HG03460 (cell line): ENCODE results near the gene PDIA5.

Experiments
- ATAC-seq: cut with Tn5 transposase; IDR thresholded peaks from one replicate; pipeline ENCODE4 v1.9.1; 2021; ENCODE audit not compliant: unreplicated experiment

The PDIA5 gene

GRCh38 chr3:123159926-123160635 lies 93.3 kb downstream of the PDIA5 start:
- no peak for ATAC-seq

GRCh38 chr3:123161167-123161566 lies 94.3 kb downstream of the PDIA5 start:
- ATAC-seq, result no peak

- ATAC-seq, result no peak
Measured at GRCh38 chr3:123163141-123163540, 96.3 kb downstream of the PDIA5 start.

- ATAC-seq, result no peak
Measured at GRCh38 chr3:123165163-123165562, 98.3 kb downstream of the PDIA5 start.

GRCh38 chr3:123167686-123168085 lies 100.9 kb downstream of the PDIA5 start:
- no peak for ATAC-seq

GRCh38 chr3:123168122-123168521 lies 101.3 kb downstream of the PDIA5 start:
- no peak for ATAC-seq

- no peak for ATAC-seq
Measured at GRCh38 chr3:123168605-123169004, 101.8 kb downstream of the PDIA5 start.

GRCh38 chr3:123169492-123169929 lies 102.7 kb downstream of the PDIA5 start:
- no peak for ATAC-seq

GRCh38 chr3:123169930-123170329 lies 103.1 kb downstream of the PDIA5 start:
- ATAC-seq, result no peak

- ATAC-seq, result no peak
Measured at GRCh38 chr3:123180791-123181190, 114.0 kb downstream of the PDIA5 start.

- ATAC-seq, result no peak
Measured at GRCh38 chr3:123186695-123187094, 119.9 kb downstream of the PDIA5 start.

GRCh38 chr3:123188058-123188457 lies 121.2 kb downstream of the PDIA5 start:
- no peak for ATAC-seq

- no peak for ATAC-seq
Measured at GRCh38 chr3:123193448-123194101, 126.8 kb downstream of the PDIA5 start.

GRCh38 chr3:123194552-123194951 lies 127.7 kb downstream of the PDIA5 start:
- ATAC-seq, result no peak

- ATAC-seq, result no peak
Measured at GRCh38 chr3:123198372-123198771, 131.5 kb downstream of the PDIA5 start.

- ATAC-seq, result no peak
Measured at GRCh38 chr3:123201223-123201556, 134.4 kb downstream of the PDIA5 start.

- peak; percentile 99 for ATAC-seq
Measured at GRCh38 chr3:123201557-123202427, 135.0 kb downstream of the PDIA5 start, which contains the start of gene SEC22A. Gene SEC22A, plus strand, starts transcription at chr3:123201943. Its CDS starts 7,275 bp downstream, at chr3:123209218.

- no peak for ATAC-seq
Measured at GRCh38 chr3:123202451-123202850, 135.6 kb downstream of the PDIA5 start.
